DOHH2 (cell line): Measurements from ENCODE around the gene C6orf136.
A peak's percentile ranks its signal among the peaks of the same experiment; 100 is the strongest.

Experiments used
- H3F3A ChIP-seq: fragments of 200-600 bp; sonication (generic), shearing (Covaris generic); 2 replicates; pipeline ENCODE4 v1.6.0; 2016; ENCODE audit warnings: antibody characterized with exemption, mild to moderate bottlenecking; ENCODE audit not compliant: control insufficient read depth, insufficient read depth
- H3K27ac ChIP-seq: fragments of 200-600 bp; sonication (generic); 2 replicates; pipeline ENCODE4 v1.5.1; 2014; ENCODE audit warnings: low read depth, mild to moderate bottlenecking, low read length, moderate library complexity
- H3K27me3 ChIP-seq: fragments of 200-600 bp; sonication (generic); 2 replicates; pipeline ENCODE4 v1.6.1; 2014; ENCODE audit warnings: mild to moderate bottlenecking, low read length, mixed read lengths; ENCODE audit not compliant: control insufficient read depth
- H3K36me3 ChIP-seq: fragments of 200-600 bp; sonication (generic); 2 replicates; pipeline ENCODE4 v1.6.1; 2014; ENCODE audit warnings: mild to moderate bottlenecking, low read length, moderate library complexity, mixed read lengths; ENCODE audit not compliant: control insufficient read depth
- H3K4me1 ChIP-seq: fragments of 200-600 bp; sonication (generic); 2 replicates; pipeline ENCODE4 v1.6.1; 2014; ENCODE audit warnings: mild to moderate bottlenecking, low read length, mixed read lengths; ENCODE audit not compliant: control insufficient read depth
- H3K4me2 ChIP-seq: fragments of 200-600 bp; sonication (generic); 2 replicates; pipeline ENCODE4 v1.6.0; 2014; ENCODE audit warnings: mild to moderate bottlenecking, low read length, moderate library complexity
- H3K4me3 ChIP-seq: fragments of 200-600 bp; sonication (generic); 2 replicates; pipeline ENCODE4 v1.5.1; 2014; ENCODE audit warnings: mild to moderate bottlenecking, low read length, mixed read lengths
- H3K79me2 ChIP-seq: fragments of 200-600 bp; sonication (generic); 2 replicates; pipeline ENCODE4 v1.6.1; 2014; ENCODE audit warnings: mild to moderate bottlenecking, low read length, mixed read lengths; ENCODE audit not compliant: control insufficient read depth
- H3K9me2 ChIP-seq: fragments of 200-600 bp; sonication (generic); replicated peaks from 2 replicates; pipeline ENCODE4 v1.6.1; 2014; ENCODE audit warnings: mild to moderate bottlenecking, low read length, mixed read lengths; ENCODE audit not compliant: control insufficient read depth
- H3K9me3 ChIP-seq: fragments of 200-600 bp; sonication (generic); 2 replicates; pipeline ENCODE4 v1.6.1; 2014; ENCODE audit warnings: antibody characterized with exemption, low read length, mixed read lengths; ENCODE audit not compliant: control insufficient read depth, insufficient read depth
- H4K20me1 ChIP-seq: fragments of 200-600 bp; sonication (generic); 2 replicates; pipeline ENCODE4 v1.6.0; 2014; ENCODE audit warnings: low read depth, mild to moderate bottlenecking, antibody characterized with exemption, low read length, moderate library complexity; ENCODE audit not compliant: control insufficient read depth, insufficient read depth
- EZH2phosphoT487 ChIP-seq: fragments of 200-600 bp; sonication (generic); IDR thresholded peaks from 2 replicates; pipeline ENCODE4 v1.6.1; 2017; ENCODE audit warnings: borderline replicate concordance, mild to moderate bottlenecking, antibody characterized with exemption, low read length, moderate library complexity, mixed read lengths
- TF ChIP-seq, protein P1 (sequence below): fragments of 200-600 bp; sonication (generic); IDR thresholded peaks from one replicate; pipeline ENCODE4 v1.5.1; 2014; ENCODE audit warnings: antibody characterized with exemption, mild to moderate bottlenecking, low read depth, low read length; ENCODE audit not compliant: poor library complexity, severe bottlenecking

Gene C6orf136

GRCh38 chr6:30689022-30689865 is 42.3 kb downstream of the C6orf136 start:
- Histone ChIP-seq H3K4me1 (peaks cover 43% of the 10 kb centered on the region), H3K4me2 (peak overlapping the region; percentile 82), H3K36me3 (peaks cover 42% of the 10 kb centered on the region), H3K27me3 (no peaks in the 10 kb centered on the region), H3K9me2 (no peaks in the 10 kb centered on the region), H3F3A (peaks cover 18% of the 10 kb centered on the region), H3K4me3 (peak overlapping the region; percentile 88), H3K27ac (peak overlapping the region; percentile 90), H3K9me3 (no peaks in the 10 kb centered on the region), H4K20me1 (no peaks in the 10 kb centered on the region), H3K79me2 (peaks cover 59% of the 10 kb centered on the region)
- no peak for TF ChIP-seq EZH2phosphoT487
- TF ChIP-seq, protein P1, sequence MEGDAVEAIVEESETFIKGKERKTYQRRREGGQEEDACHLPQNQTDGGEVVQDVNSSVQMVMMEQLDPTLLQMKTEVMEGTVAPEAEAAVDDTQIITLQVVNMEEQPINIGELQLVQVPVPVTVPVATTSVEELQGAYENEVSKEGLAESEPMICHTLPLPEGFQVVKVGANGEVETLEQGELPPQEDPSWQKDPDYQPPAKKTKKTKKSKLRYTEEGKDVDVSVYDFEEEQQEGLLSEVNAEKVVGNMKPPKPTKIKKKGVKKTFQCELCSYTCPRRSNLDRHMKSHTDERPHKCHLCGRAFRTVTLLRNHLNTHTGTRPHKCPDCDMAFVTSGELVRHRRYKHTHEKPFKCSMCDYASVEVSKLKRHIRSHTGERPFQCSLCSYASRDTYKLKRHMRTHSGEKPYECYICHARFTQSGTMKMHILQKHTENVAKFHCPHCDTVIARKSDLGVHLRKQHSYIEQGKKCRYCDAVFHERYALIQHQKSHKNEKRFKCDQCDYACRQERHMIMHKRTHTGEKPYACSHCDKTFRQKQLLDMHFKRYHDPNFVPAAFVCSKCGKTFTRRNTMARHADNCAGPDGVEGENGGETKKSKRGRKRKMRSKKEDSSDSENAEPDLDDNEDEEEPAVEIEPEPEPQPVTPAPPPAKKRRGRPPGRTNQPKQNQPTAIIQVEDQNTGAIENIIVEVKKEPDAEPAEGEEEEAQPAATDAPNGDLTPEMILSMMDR: no peak

DNA sequence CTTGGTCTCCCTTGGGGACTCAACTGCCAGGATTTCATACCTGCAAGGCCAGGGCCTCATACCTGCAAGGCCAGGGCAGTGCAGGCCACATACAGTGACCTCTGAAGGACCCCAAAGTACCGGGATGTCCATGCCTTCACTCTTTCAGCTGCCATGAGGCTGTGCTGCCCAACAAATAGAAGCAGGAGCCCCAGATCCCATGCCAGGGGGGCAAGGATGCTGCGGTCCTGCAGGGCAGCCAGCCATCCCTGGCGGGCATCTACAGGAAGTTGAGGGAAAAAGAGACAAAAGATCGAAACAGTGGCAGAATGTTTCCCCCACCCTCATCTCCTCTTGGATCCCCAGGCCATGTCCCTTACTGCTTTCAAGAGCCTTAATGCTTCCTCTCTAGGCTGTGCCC is 43.1 kb downstream of the C6orf136 start:
- Histone ChIP-seq H4K20me1 (no peaks in the 10 kb centered on the region), H3K27me3 (no peaks in the 10 kb centered on the region), H3K4me2 (peak overlapping the region; percentile 82), H3K4me1 (peaks cover 43% of the 10 kb centered on the region), H3K27ac (peak overlapping the region; percentile 90), H3K36me3 (peaks cover 36% of the 10 kb centered on the region), H3F3A (peaks cover 15% of the 10 kb centered on the region), H3K9me3 (no peaks in the 10 kb centered on the region), H3K9me2 (no peaks in the 10 kb centered on the region), H3K4me3 (peak overlapping the region; percentile 88), H3K79me2 (peaks cover 51% of the 10 kb centered on the region)
- TF ChIP-seq, protein P1: no peak
- TF ChIP-seq EZH2phosphoT487: no peak

DNA sequence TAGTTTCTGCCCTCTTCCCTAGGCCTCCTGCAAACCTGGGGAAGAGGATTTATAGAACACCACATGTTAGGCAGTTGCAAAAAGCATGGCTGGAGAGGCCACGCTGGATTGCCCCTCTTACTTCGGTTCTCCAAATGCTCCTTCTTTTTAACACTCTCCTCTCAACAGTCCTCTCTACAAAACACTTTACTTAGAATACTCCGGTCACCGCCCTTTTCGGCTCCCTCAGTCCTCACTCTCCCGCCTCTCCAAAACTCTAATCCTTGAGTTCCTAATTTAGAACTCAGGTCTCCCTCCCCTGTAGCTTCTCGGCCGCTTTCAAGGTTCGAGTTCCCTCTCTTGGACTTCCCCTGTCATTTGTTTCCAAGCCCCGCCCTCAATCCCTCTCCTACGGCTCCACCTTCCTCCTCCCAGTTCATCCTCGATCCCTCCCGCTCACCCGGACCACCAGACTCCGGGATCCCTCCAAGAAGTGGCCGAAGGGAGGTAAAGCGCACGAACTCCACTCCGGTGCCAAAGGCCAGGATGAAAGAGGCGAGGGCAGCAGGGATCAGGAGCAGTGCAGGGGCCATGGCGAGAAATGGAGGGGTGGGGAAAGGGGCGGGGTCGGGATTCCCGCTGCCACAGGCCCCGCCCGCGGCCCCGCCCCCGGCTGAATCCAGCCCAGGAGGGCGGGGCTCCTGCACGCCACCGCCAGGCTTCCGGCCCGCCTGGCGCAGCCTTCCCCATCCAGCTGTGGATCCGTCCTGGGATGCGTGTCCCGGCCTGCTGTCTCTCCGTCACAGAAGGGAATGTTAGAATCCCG is 43.7 kb downstream of the C6orf136 start, which contains the start of gene NRM:
Gene NRM (minus strand): TSS at position 582 of the 805 bp plus-strand sequence. CDS start 10 bp downstream, at position 572.
- Histone ChIP-seq H3K36me3 (peaks cover 30% of the 10 kb centered on the region), H3K4me1 (peaks cover 43% of the 10 kb centered on the region), H4K20me1 (no peaks in the 10 kb centered on the region), H3K9me2 (no peaks in the 10 kb centered on the region), H3K9me3 (no peaks in the 10 kb centered on the region), H3K79me2 (peaks cover 45% of the 10 kb centered on the region), H3F3A (peaks cover 13% of the 10 kb centered on the region), H3K27ac (peak within 1 kb of the TSS; percentile 90), H3K4me2 (peak within 1 kb of the TSS; percentile 82), H3K4me3 (peak within 1 kb of the TSS; percentile 88), H3K27me3 (no peaks in the 10 kb centered on the region)
- TF ChIP-seq, protein P1: no peak
- TF ChIP-seq EZH2phosphoT487: no peak
